Right lung (tissue), 5 donors: ENCODE measurements around the gene RBM3. TPM values are rescaled to one million over a fixed set of nuclear protein-coding genes. Genes with fewer than 3 reads are reported as not detected.

ENCODE experiments used
- DNase-seq, 2 donors: peaks; one replicate each; pipeline ENCODE4 v3.0.0-alpha.2; 2013
- polyA plus RNA-seq, 5 donors: library from polyadenylated mRNA; unstranded; fragments of 120-200 nt; gene quantifications; one replicate each; pipeline versions ENCODE4 v1.2.1 to v1.2.3, GENCODE V29; 2013; ENCODE audit warnings: inconsistent platforms in 1 of 5, low replicate concordance in 1 of 5; ENCODE audit not compliant: insufficient read length in 5 of 5, insufficient read depth in 1 of 5

The RBM3 gene
- polyA plus RNA-seq, 5 donors, result 322 to 463 (median 376) TPM

- DNase-seq, result no peak
Observed at GRCh38 chrX:48569958-48570357, 4.3 kb upstream of the RBM3 start.

GRCh38 chrX:48573690-48574269 lies 504 bp upstream of the RBM3 start:
- DNase-seq, result peak in 1 of 2 donors; percentile 28

GRCh38 chrX:48575642-48576041 lies 1.4 kb downstream of the RBM3 start:
- no peak for DNase-seq

GRCh38 chrX:48576108-48576507 lies 1.8 kb downstream of the RBM3 start:
- no peak for DNase-seq

- no peak for DNase-seq
Observed at GRCh38 chrX:48578661-48579128, 4.4 kb downstream of the RBM3 start.

- no peak for DNase-seq
Observed at GRCh38 chrX:48579259-48579658, 5.0 kb downstream of the RBM3 start.

- DNase-seq, result no peak
Observed at GRCh38 chrX:48580662-48581061, 6.4 kb downstream of the RBM3 start.

- no peak for DNase-seq
Observed at GRCh38 chrX:48584698-48585097, 10.4 kb downstream of the RBM3 start.

GRCh38 chrX:48589482-48590162 lies 15.3 kb downstream of the RBM3 start:
- DNase-seq, result no peak

- no peak for DNase-seq
Observed at GRCh38 chrX:48590203-48591103, 16.2 kb downstream of the RBM3 start.

GRCh38 chrX:48591255-48591791 lies 17.0 kb downstream of the RBM3 start:
- DNase-seq, result no peak

- no peak for DNase-seq
Observed at GRCh38 chrX:48592971-48593370, 18.7 kb downstream of the RBM3 start.

GRCh38 chrX:48595929-48596328 lies 21.6 kb downstream of the RBM3 start:
- DNase-seq, result no peak

GRCh38 chrX:48597353-48598264 lies 23.3 kb downstream of the RBM3 start, which contains the start of gene WDR13:
WDR13 (plus strand) TSS chrX:48597492; CDS start chrX:48597997, 505 bp downstream.
- DNase-seq, result peak; percentile 89 to 90

GRCh38 chrX:48598614-48599013 lies 24.3 kb downstream of the RBM3 start:
- no peak for DNase-seq

GRCh38 chrX:48599341-48599740 lies 25.1 kb downstream of the RBM3 start:
- DNase-seq, result no peak

- no peak for DNase-seq
Observed at GRCh38 chrX:48600226-48600625, 25.9 kb downstream of the RBM3 start.

GRCh38 chrX:48601741-48602394 lies 27.6 kb downstream of the RBM3 start:
- DNase-seq, result no peak

GRCh38 chrX:48604701-48605100 lies 30.4 kb downstream of the RBM3 start:
- no peak for DNase-seq

- DNase-seq, result no peak
Observed at GRCh38 chrX:48606091-48606490, 31.8 kb downstream of the RBM3 start.

GRCh38 chrX:48611703-48612102 lies 37.4 kb downstream of the RBM3 start:
- DNase-seq, result no peak
